HUES64 (cell line): ENCODE results near the gene TMC6.

ENCODE experiments used
- H3K27ac ChIP-seq: 2 replicates; pipeline ENCODE4 v1.7.0; 2013; ENCODE audit warnings: low read depth, low read length, inconsistent platforms
- H3K27me3 ChIP-seq: 2 replicates; pipeline ENCODE4 v1.6.1; 2013; ENCODE audit warnings: mild to moderate bottlenecking, low read length; ENCODE audit not compliant: insufficient read depth
- H3K36me3 ChIP-seq: 2 replicates; pipeline ENCODE4 v1.6.1; 2013; ENCODE audit warnings: mild to moderate bottlenecking, low read length; ENCODE audit not compliant: insufficient read depth
- H3K4me1 ChIP-seq: 2 replicates; pipeline ENCODE4 v1.6.1; 2013; ENCODE audit warnings: mild to moderate bottlenecking, low read length, moderate library complexity; ENCODE audit not compliant: insufficient read depth
- H3K4me3 ChIP-seq: 2 replicates; pipeline ENCODE4 v1.5.1; 2013; ENCODE audit warnings: mild to moderate bottlenecking, low read length, moderate library complexity
- H3K9ac ChIP-seq: 2 replicates; pipeline ENCODE4 v1.6.1; 2013; ENCODE audit warnings: mild to moderate bottlenecking, low read depth, low read length
- H3K9me3 ChIP-seq: 2 replicates; pipeline ENCODE4 v1.6.1; 2013; ENCODE audit warnings: low read depth, low read length; ENCODE audit not compliant: insufficient read depth
- WGBS: fragments of 150-250, 120-280 bp; methylation state at CpG from one replicate; pipeline ENCODE4 v1.1.7; 2013; ENCODE audit warnings: missing lambda C conversion rate; 5-methylcytosine and 5-hydroxymethylcytosine counted together

TMC6 gene

DNA sequence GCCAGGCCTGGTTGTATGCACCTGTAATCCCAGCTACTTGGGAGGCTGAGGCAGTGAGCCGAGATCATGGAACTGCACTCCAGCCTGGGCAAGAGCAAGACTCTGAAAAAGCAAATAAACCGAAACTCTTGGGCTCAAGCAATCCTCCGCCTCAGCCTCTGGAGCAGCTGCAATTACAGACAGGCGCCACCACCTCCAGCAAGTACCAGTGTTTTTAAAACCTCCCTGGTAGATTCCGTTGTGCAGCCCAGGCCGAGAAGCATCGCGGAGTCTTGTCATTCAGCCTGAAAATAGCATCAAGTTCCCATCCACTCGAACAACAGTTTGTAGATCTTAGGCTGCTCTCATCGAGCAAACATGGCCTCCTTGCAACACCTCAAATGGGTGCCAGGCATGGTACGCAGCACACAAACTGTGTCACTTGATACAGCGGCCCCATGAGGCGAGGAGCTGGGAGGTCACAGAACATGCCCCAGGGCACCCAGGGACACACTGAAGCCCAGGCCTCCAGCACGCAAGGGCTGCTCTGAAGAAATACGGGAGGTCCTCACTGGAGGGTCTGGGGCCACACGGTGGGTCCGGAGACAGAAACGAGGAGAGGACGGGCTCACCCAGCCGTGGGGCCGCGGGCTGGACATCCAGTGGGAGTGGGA is 18.1 kb downstream of the TMC6 start:
- WGBS, result 96% methylated on average over 22 of the region's 22 CpGs
- peaks cover 5% of the 10 kb centered on the region; the same call in 1 of the 2 replicates for H3K36me3 ChIP-seq
- H3K4me1 ChIP-seq, result no peaks in the 10 kb centered on the region
- no peak overlapping the region for H3K4me3 ChIP-seq
- no peaks in the 10 kb centered on the region for H3K27me3 ChIP-seq
- H3K27ac ChIP-seq, result no peak overlapping the region
- H3K9ac ChIP-seq, result no peak overlapping the region
- H3K9me3 ChIP-seq, result no peaks in the 10 kb centered on the region

DNA sequence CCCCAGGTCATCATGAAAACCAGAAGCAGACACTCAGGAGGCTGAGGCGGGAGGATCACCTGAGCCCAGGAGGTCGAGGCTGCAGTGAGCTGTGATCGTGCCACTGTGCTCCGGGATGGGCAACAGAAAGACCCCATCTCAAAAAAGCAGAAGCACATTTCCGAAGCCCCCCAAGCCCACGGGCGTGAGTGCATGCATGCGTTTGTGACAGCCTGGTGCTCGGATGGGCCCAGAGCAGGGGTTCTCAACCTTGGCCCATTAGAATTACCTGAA is 19.1 kb downstream of the TMC6 start:
- Histone ChIP-seq H3K9ac (no peak overlapping the region), H3K36me3 (peaks cover 15% of the 10 kb centered on the region), H3K27ac (no peak overlapping the region), H3K4me3 (no peak overlapping the region), H3K4me1 (no peaks in the 10 kb centered on the region), H3K9me3 (no peaks in the 10 kb centered on the region), H3K27me3 (no peaks in the 10 kb centered on the region)
- whole genome bisulfite sequencing, result 94% methylated on average over 9 of the region's 9 CpGs

DNA sequence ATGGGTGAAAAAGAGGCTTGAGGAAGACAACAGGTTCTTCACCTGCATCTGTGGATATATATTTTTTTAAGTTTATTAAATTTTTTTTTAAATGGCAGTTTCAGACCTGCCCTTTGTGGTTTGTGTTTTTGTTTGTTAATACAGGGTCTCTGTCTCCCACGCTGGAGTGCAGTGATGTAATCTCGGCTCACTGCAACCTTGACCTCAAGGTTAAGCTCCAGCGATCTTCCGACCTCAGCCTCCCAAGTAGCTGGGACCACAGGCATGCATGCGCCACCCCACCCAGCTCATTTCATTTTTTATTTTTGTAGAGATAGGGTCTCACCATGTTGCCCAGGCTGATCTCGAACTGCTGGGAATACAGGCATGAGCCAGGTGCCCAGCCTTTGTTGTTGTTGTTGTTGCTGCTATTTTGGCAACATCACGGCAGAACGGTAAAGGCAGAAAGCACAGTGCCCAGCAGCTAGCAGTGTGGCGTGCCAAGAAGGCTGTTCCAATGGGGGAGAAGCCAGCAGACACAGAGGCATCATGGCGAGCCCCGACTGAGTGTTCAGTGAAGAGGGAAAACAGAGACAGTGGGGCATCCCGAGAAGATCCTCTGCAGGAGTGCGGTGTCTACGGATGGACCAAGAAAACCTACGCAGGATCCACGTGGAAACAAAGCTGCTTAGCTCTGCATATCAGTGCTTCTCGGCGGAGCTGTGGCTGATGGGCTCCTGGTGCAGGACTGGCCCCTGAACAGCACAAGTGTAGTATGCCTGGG is 19.6 kb downstream of the TMC6 start:
- no peak overlapping the region for H3K4me3 ChIP-seq
- no peaks in the 10 kb centered on the region for H3K4me1 ChIP-seq
- no peak overlapping the region for H3K27ac ChIP-seq
- H3K27me3 ChIP-seq, result no peaks in the 10 kb centered on the region
- H3K9me3 ChIP-seq, result no peaks in the 10 kb centered on the region
- no peak overlapping the region for H3K9ac ChIP-seq
- 94% methylated on average over 18 of the region's 18 CpGs for WGBS
- peaks cover 20% of the 10 kb centered on the region for H3K36me3 ChIP-seq

DNA sequence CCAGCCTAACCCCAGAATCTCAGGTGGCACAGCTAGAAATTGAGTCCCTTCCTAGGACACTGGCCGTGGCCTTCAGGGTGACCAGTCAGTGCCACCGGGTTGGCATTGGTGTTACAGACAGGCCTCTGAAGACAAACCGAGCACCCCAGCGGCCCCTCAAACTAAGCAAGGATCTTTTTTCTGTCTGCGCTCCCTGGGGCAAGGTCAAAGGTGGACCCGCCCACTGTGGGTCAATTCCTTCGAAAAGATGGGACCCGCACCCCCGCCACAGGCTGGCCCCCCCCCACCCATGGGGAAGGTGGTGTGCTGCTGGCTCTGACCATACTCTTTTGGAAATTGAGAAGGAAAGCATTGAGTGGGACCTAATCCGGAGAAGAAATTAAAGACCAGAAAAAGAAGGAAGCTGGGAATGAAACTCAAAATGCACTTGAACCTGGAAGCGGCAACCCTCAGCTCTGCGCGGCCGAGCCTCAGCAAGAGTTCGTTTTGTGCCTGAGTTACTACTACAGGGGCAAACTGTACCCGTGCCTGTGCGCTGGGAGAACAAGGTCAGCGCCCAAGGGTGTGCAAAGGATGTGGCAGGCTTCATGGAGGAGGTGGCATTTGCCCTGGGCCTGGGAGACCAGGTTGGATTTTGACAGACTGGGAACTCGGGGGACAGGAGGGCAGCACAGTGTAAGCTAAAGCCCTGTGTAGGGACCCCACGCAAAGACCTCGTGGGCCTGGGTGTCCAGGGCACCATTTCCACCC is 20.4 kb downstream of the TMC6 start:
- H3K4me3 ChIP-seq, result no peak overlapping the region
- H3K27me3 ChIP-seq, result no peaks in the 10 kb centered on the region
- 95% methylated on average over 21 of the region's 21 CpGs for WGBS
- H3K27ac ChIP-seq, result no peak overlapping the region
- no peak overlapping the region for H3K9ac ChIP-seq
- no peaks in the 10 kb centered on the region for H3K9me3 ChIP-seq
- H3K4me1 ChIP-seq, result no peaks in the 10 kb centered on the region
- peaks cover 28% of the 10 kb centered on the region for H3K36me3 ChIP-seq

DNA sequence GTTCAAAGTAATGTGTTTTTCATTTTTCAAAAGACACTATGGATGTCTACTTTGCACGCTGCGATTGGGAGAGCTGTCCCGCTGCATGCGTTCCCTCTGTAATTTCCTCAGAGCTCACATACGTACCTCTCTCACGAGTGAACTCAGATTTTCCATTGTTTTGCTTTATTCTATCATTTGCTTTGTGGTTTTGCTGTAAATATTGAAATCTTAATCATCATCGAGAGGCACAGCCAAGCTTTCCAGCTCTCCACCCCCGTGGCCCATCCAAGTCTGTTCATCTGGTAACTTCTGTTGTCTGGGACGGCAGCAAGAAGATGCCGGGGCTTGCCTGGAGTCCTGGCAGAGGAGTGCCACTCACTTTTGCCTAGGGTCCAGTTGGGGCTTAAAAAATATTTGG is 21.1 kb downstream of the TMC6 start:
- WGBS, result 96% methylated on average over 9 of the region's 10 CpGs
- Histone ChIP-seq H3K4me3 (no peak overlapping the region), H3K36me3 (peaks cover 35% of the 10 kb centered on the region), H3K27ac (no peak overlapping the region), H3K27me3 (no peaks in the 10 kb centered on the region), H3K9me3 (no peaks in the 10 kb centered on the region), H3K4me1 (no peaks in the 10 kb centered on the region), H3K9ac (no peak overlapping the region)

DNA sequence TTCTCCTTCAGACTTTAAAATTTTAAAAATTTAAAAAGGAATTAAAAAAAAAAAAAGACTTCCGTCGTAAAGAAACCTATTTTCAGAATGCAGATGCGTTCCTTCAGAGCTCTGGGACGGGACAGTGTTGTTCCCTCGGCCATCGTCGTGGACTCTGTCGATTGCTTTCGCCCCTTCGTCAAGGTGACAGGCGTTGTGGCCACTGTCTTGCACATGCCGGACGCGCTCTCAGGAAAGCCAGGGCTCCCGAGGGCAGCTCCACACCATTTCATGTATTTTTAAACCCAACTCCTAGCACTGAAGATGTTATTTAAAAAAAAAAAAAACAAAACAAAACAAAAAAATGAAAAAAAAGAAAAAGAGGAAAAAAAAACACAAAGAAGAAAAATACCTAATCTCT is 22.3 kb downstream of the TMC6 start:
- Histone ChIP-seq H3K9me3 (0 out of 2 replicates have a peak, but pooled peaks cover 3% of the 10 kb centered on the region), H3K27me3 (no peaks in the 10 kb centered on the region), H3K4me3 (no peak overlapping the region), H3K9ac (no peak overlapping the region), H3K36me3 (peaks cover 47% of the 10 kb centered on the region), H3K27ac (no peak overlapping the region), H3K4me1 (no peaks in the 10 kb centered on the region)
- WGBS, result 96% methylated on average over 15 of the region's 15 CpGs

DNA sequence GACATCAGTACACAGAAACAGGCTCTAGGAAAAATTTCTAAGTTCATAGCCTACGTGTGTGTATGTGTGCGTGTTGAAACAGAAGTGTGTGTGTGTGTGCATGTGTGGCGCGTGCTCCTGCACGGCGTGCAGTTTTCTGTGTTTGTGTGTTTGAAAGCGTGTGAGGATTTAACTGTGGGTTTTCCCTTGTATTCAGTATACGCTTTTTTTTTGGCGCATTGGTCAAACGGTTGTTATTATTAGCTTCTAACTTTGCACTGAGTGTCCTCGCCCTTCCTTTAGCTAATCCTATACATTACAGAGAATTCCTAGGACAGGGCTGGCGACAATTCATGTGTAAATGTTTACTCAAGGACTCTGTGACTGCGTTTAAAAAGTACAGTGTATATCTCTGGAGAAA is 23.0 kb downstream of the TMC6 start:
- Histone ChIP-seq H3K36me3 (peaks cover 52% of the 10 kb centered on the region), H3K27me3 (no peaks in the 10 kb centered on the region), H3K9me3 (0 out of 2 replicates have a peak, but pooled peaks cover 3% of the 10 kb centered on the region), H3K27ac (no peak overlapping the region), H3K4me3 (no peak overlapping the region), H3K4me1 (no peaks in the 10 kb centered on the region), H3K9ac (no peak overlapping the region)
- 92% methylated on average over 12 of the region's 13 CpGs for WGBS

DNA sequence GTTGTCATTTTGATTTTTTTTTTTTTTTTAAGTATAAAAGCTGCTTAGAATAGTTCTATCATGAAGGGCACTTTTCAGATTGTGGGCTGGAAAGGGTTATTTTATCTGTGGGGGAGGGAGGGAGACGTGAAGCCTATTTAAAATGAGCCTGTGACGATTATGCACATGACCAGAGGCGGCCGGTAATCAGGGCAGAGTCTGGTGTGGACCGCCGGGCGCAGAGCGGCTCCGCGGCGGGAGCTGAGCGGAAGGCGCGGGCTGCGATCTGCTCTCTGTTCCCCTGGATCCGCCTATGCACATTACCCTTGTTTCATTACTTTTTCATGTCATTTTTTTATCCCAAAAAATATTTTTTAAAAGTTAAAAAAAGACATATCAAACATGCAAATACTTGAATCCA is 23.5 kb downstream of the TMC6 start:
- peaks cover 56% of the 10 kb centered on the region for H3K36me3 ChIP-seq

DNA sequence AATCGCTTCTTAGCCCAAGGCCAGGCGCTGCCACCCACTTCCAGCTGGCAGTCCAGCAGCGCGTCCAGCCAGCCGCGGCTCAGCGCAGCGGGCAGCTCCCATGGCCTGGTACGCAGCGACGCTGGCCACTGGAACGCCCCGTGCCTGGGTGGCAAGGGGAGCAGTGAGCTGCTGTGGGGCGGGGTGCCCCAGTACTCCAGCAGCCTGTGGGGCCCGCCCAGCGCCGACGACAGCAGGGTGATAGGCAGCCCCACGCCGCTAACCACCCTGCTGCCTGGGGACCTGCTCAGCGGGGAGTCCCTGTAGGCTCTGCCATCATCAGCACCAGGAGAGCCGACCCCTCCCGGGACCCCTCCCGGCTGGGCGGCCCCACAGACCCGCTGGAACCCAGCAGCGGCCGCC is 24.0 kb downstream of the TMC6 start:
- no peak overlapping the region for H3K27ac ChIP-seq

More for the DNA sequence above, 23.5 kb downstream of the TMC6 start:
- H3K27me3 ChIP-seq, result no peaks in the 10 kb centered on the region
- no peak overlapping the region for H3K27ac ChIP-seq
- no peak overlapping the region for H3K4me3 ChIP-seq
- H3K4me1 ChIP-seq, result no peaks in the 10 kb centered on the region
- 92% methylated on average over 16 of the region's 16 CpGs for WGBS
- 0 out of 2 replicates have a peak, but pooled peaks cover 7% of the 10 kb centered on the region for H3K9me3 ChIP-seq
- no peak overlapping the region for H3K9ac ChIP-seq

DNA sequence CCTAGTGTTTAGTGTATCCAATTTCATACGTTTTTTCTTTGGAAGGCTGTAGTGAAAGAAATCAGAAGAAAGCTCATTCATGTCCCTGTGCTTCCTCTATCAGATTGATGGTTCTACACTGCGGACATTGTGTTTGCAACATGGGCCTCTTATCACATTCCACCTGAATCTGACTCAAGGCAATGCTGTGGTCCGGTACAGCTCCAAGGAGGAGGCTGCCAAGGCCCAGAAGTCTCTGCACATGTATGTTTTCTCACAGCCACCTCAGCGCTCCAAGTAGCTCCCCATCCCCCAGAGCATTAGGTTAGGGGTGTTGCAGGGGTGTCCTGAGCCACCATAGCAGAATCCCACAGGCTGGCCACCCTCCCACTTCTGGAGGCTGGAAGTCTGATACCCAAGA is 25.2 kb downstream of the TMC6 start:
- peaks cover 13% of the 10 kb centered on the region; the same call in 1 of the 2 replicates for H3K9me3 ChIP-seq
- H3K4me1 ChIP-seq, result no peaks in the 10 kb centered on the region
- H3K9ac ChIP-seq, result no peak overlapping the region
- H3K27ac ChIP-seq, result no peak overlapping the region
- no peaks in the 10 kb centered on the region for H3K27me3 ChIP-seq
- H3K36me3 ChIP-seq, result peaks cover 74% of the 10 kb centered on the region
- 91% methylated on average over 4 of the region's 4 CpGs for WGBS
- H3K4me3 ChIP-seq, result no peak overlapping the region

More for the DNA sequence above, 24.0 kb downstream of the TMC6 start:
- peaks cover 62% of the 10 kb centered on the region for H3K36me3 ChIP-seq
- no peak overlapping the region for H3K4me3 ChIP-seq
- 96% methylated on average over 28 of the region's 28 CpGs for WGBS
- 0 out of 2 replicates have a peak, but pooled peaks cover 9% of the 10 kb centered on the region for H3K9me3 ChIP-seq
- H3K4me1 ChIP-seq, result no peaks in the 10 kb centered on the region
- H3K27me3 ChIP-seq, result no peaks in the 10 kb centered on the region
- H3K9ac ChIP-seq, result no peak overlapping the region

DNA sequence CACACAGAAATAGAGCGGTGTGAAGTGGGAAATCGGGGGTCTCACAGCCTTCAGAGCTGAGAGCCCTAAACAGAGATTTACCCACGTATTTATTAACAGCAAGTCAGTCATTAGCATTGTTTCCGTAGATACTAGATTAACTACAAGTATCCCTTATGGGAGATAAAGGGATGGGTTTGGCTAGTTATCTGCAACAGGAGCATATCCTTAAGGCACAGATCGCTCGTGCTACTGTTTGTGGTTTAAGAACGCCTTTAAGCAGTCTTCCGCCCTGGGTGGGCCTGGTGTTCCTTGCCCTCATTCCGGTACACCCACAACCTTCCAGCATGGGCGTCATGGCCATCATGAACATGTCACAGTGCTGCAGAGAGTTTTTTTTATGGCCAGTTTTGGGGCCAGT is 27.0 kb downstream of the TMC6 start:
- peaks cover 91% of the 10 kb centered on the region for H3K36me3 ChIP-seq
- 98% methylated on average over 10 of the region's 10 CpGs for WGBS
- no peak overlapping the region for H3K27ac ChIP-seq
- H3K9me3 ChIP-seq, result peaks cover 13% of the 10 kb centered on the region; the same call in 1 of the 2 replicates
- no peaks in the 10 kb centered on the region for H3K27me3 ChIP-seq
- H3K4me1 ChIP-seq, result no peaks in the 10 kb centered on the region
- H3K4me3 ChIP-seq, result no peak overlapping the region
- H3K9ac ChIP-seq, result no peak overlapping the region
